Measurements from ENCODE around the gene SEC22B.
A peak's percentile ranks its signal among the peaks of the same experiment; 100 is the strongest.
"Not testable (repeated sequence)": the region's sequence is repeated elsewhere in the genome, so short reads cannot be mapped to it uniquely, and the experiment has no call there.

SEC22B gene

GRCh38 chr1:120176092-120176855 is at the start of gene SEC22B:
Gene SEC22B, minus strand, starts transcription at chr1:120176520. Its CDS starts 139 bp downstream, at chr1:120176381.
- peaks cover 21% of the 10 kb centered on the region for H3K4me1 Mint-ChIP-seq
- peaks cover 4% of the 10 kb centered on the region for H3K27me3 Mint-ChIP-seq (ENCODE audit: low read depth, poor library complexity)
- no peaks in the 10 kb centered on the region for H3K9me3 Mint-ChIP-seq
- H3K36me3 Mint-ChIP-seq (ENCODE audit: low read depth) = no peaks in the 10 kb centered on the region
- no peak for TF ChIP-seq CTCF (IDR thresholded peaks at IDR 0.05)
- H3K4me3 Mint-ChIP-seq = peak within 1 kb of the TSS; percentile 97
- peak; percentile 83 for DNase-seq
- H3K27ac Mint-ChIP-seq = peak within 1 kb of the TSS; percentile 99

DNA sequence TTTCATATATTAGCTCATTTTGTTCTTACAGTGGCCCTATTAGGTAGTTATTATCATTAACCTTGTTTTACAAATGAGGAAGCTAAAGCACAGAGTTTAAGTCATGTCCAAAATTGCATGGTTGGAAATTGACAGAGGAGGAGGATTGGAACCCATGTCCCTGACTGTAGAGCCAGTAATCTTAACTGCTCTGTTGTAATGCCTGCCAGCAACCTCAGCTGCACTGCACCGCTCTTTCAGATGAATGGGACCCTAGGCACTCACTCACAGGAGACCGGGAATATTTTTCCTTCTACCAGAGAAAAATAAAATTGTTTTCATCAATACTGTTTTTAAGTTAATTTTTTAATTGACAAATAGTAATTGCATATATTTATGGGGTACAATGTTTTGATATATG is 41.6 kb upstream of the SEC22B start:
- not testable (repeated sequence) for H3K27me3 Mint-ChIP-seq (ENCODE audit: low read depth, poor library complexity); H3K27ac Mint-ChIP-seq; DNase-seq; H3K4me1 Mint-ChIP-seq; H3K9me3 Mint-ChIP-seq; H3K36me3 Mint-ChIP-seq (ENCODE audit: low read depth); H3K4me3 Mint-ChIP-seq

DNA sequence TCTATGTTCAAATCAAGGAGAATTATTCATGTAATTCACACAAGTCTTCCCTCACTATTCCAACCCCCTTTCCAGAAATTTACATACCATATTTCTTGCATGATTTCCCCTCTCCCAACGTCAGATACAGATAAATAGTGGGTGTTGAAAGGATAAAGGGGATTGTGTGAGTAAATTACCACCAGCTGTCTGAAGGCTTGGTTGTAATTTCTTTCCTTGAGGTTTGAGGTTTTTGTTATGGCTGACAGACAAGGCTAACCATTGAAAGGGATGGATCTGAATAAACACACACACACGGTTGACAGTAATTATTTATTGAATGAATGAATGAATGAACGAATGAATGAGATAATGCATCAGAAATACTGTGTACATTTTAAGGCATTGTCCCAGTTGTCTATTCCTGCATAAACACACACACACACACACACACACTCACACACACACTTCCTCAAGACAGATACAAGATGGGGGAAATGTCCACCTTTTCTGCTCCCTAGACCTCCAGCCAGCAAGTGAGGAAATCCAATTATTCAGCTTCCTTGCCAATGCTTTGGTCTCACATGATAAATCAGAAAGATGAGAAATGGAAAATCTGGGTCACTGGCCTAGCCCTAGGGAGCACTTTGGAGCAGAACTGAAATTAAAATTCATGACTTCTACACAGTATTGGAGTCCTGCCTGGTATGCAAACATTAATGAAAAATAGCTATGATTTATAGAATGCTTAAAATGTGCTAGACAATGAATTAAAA is 41.0 kb upstream of the SEC22B start:
- H3K4me1 Mint-ChIP-seq = not testable (repeated sequence)

DNA sequence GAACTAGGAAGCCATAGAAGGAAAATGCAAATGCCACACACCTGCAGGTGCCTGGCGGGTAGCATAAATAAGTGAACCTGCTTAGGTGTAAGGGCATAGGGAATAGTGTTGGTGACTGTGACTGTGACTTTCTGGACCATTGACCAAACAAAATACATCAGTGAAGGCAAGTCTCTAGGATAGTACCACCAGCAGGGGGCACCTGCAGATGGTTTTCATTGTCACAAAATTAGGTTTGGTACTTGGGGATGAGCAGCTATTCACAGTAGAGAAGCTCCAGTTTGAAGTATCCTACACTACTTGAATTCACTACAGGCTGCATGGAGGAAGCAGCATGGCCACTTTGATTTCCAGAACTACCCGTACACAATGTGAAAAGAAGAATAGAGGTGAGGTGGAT is 37.3 kb upstream of the SEC22B start:
- H3K4me1 Mint-ChIP-seq; H3K27ac Mint-ChIP-seq; H3K4me3 Mint-ChIP-seq; DNase-seq; H3K27me3 Mint-ChIP-seq (ENCODE audit: low read depth, poor library complexity); H3K9me3 Mint-ChIP-seq; H3K36me3 Mint-ChIP-seq (ENCODE audit: low read depth): not testable (repeated sequence)

More for the DNA sequence above, 41.0 kb upstream of the SEC22B start:
- not testable (repeated sequence) for H3K27ac Mint-ChIP-seq; H3K36me3 Mint-ChIP-seq (ENCODE audit: low read depth); H3K9me3 Mint-ChIP-seq; H3K4me3 Mint-ChIP-seq; DNase-seq; H3K27me3 Mint-ChIP-seq (ENCODE audit: low read depth, poor library complexity)

DNA sequence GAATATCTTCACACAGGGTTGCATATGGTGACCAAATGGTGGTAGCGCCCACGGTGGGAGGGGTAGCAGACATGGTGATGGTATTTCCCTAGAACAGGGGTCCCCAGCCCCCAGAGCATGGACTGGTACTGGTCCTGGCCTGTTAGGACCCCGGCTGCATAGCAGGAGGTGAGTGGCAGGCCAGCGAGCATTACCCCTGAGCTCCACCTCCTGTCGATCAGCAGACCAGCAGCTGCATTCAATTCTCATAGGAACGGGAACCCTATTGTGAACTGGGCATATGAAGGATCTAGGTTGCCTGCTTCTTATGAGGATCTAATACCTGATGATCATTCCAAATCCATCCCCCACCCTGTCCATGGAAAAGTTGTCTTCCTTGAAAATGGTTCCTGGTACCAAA is 34.4 kb upstream of the SEC22B start:
- not testable (repeated sequence) for H3K27me3 Mint-ChIP-seq (ENCODE audit: low read depth, poor library complexity); H3K27ac Mint-ChIP-seq; H3K36me3 Mint-ChIP-seq (ENCODE audit: low read depth); H3K4me1 Mint-ChIP-seq; H3K9me3 Mint-ChIP-seq; H3K4me3 Mint-ChIP-seq; DNase-seq

GRCh38 chr1:120196863-120197775 is 20.8 kb upstream of the SEC22B start:
- peak; percentile 42 for DNase-seq
- H3K36me3 Mint-ChIP-seq (ENCODE audit: low read depth); H3K4me1 Mint-ChIP-seq; H3K27ac Mint-ChIP-seq; H3K9me3 Mint-ChIP-seq: not testable (repeated sequence)
- peaks cover 15% of the 10 kb centered on the region for H3K27me3 Mint-ChIP-seq (ENCODE audit: low read depth, poor library complexity)
- H3K4me3 Mint-ChIP-seq = peak overlapping the region; percentile 78

DNA sequence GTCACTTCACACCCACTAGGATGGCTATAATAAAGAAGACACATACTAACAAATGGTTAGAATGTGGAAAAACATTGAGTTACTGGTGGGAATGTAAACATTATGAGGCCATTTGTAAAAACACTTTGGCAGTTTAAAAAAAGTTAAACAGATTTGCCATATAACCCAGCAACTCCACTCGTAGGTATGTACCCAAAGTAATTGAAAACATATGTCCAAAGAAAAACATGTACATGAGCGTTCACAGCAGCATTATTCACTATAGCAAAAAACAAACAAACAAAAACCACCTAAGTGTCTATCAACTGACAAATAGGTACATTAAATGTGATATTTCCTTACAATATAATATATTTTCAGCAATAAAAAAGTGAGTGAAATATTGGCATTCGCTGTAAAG is 12.3 kb upstream of the SEC22B start:
- H3K27me3 Mint-ChIP-seq (ENCODE audit: low read depth, poor library complexity); DNase-seq; H3K9me3 Mint-ChIP-seq; H3K4me3 Mint-ChIP-seq; H3K36me3 Mint-ChIP-seq (ENCODE audit: low read depth); H3K4me1 Mint-ChIP-seq; H3K27ac Mint-ChIP-seq: not testable (repeated sequence)

GRCh38 chr1:120182176-120182707 is 5.9 kb upstream of the SEC22B start:
- not testable (repeated sequence) for H3K9me3 Mint-ChIP-seq; H3K4me3 Mint-ChIP-seq; DNase-seq; H3K36me3 Mint-ChIP-seq (ENCODE audit: low read depth); H3K27ac Mint-ChIP-seq; H3K27me3 Mint-ChIP-seq (ENCODE audit: low read depth, poor library complexity)
- H3K4me1 Mint-ChIP-seq = peaks cover 17% of the 10 kb centered on the region

DNA sequence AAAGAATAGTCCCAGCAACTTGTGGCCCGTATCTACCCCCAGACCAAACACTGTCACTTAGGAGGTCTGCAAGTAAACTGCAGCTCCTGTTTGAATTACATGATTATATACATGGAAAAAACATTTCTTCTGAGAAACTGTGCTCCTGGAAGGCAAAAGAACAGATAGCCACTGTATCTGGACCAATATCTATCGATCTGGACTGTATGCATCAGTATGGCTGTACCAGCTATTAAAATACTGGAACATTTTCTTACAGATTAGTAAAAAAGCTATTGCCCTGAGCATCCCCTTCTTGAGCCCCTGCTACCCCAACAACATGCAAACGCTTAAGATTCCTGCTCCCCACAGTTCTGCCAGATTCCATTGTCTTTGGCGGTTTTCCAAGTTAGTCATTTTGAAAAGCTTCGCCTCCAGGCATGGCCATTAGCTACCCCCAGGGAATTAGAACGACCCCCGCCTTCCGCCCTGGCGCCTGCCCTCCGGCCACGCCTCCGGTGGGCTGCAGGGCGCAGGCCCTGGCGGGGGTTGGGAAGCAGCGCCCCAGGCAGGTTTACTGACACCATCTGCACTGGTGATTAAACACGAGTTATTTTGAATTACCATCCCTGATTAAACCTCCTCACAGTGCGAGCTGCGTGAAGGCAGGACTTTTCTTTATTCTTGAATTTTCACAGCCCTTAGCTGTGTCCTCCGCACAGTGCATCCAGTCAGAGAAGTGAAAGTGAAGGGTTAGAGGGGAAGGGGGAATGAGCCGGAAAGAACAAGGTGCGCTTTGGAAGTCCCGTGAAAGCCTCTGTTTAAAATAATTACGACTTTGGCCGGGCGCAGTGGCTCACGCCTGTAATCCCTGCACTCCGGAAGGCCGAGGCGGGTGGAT is 3.7 kb upstream of the SEC22B start:
- not testable (repeated sequence) for H3K27me3 Mint-ChIP-seq (ENCODE audit: low read depth, poor library complexity); H3K36me3 Mint-ChIP-seq (ENCODE audit: low read depth); H3K9me3 Mint-ChIP-seq; H3K27ac Mint-ChIP-seq
- H3K4me1 Mint-ChIP-seq = peaks cover 21% of the 10 kb centered on the region
- DNase-seq = peak; percentile 42
- H3K4me3 Mint-ChIP-seq = peak overlapping the region; percentile 60
